Progenitor cell of endocrine pancreas (in vitro differentiated cells): ENCODE measurements around the gene ERCC5. TPM values are rescaled to one million over a fixed set of nuclear protein-coding genes. Genes with fewer than 3 reads are reported as not detected.

Experiments
- DNase-seq: peaks from one replicate; pipeline ENCODE4 v3.0.0; 2021; ENCODE audit warnings: low spot score; ENCODE audit not compliant: unreplicated experiment
- H3K27ac Mint-ChIP-seq: 2 replicates; pipeline ENCODE4 v1.8.0; 2021; ENCODE audit warnings: mild to moderate bottlenecking, moderate library complexity, mixed read lengths
- H3K27me3 Mint-ChIP-seq: 2 replicates; pipeline ENCODE4 v1.8.0; 2021; ENCODE audit warnings: mixed read lengths
- H3K36me3 Mint-ChIP-seq: 2 replicates; pipeline ENCODE4 v1.8.0; 2022; ENCODE audit warnings: mixed read lengths; ENCODE audit not compliant: insufficient read depth
- H3K4me1 Mint-ChIP-seq: 2 replicates; pipeline ENCODE4 v1.8.0; 2021; ENCODE audit warnings: low read depth, mixed read lengths
- H3K4me3 Mint-ChIP-seq: 2 replicates; pipeline ENCODE4 v1.8.0; 2021; ENCODE audit warnings: low read depth, mild to moderate bottlenecking, moderate library complexity, mixed read lengths
- H3K9me3 Mint-ChIP-seq: 2 replicates; pipeline ENCODE4 v1.8.0; 2021; ENCODE audit warnings: low read depth, mixed read lengths
- long read RNA-seq: library from polyadenylated mRNA; unstranded; transcript quantifications from one replicate; pipeline ENCODE4 v2.0.0, GENCODE V29; 2020
- total RNA-seq: library from RNA; stranded (reverse); gene quantifications from 2 replicates; pipeline ENCODE4 v1.2.1, GENCODE V29; 2021
- TF ChIP-seq, protein P1 (sequence below): fragments of 200-600 bp; sonication (generic); IDR thresholded peaks from one replicate; pipeline ENCODE4 v1.5.0; 2021; ENCODE audit warnings: antibody characterized with exemption, mild to moderate bottlenecking; ENCODE audit not compliant: unreplicated experiment

Gene ERCC5
- total RNA-seq = 48.1 and 49.6 TPM in 2 replicates
- long read RNA-seq, full-length matches to known transcripts = 91 of 165 reads
- long read RNA-seq, partial matches to known transcripts = 53 of 165 reads
- long read RNA-seq, other reads (novel, unspliced or antisense) = 21 of 165 reads

DNA sequence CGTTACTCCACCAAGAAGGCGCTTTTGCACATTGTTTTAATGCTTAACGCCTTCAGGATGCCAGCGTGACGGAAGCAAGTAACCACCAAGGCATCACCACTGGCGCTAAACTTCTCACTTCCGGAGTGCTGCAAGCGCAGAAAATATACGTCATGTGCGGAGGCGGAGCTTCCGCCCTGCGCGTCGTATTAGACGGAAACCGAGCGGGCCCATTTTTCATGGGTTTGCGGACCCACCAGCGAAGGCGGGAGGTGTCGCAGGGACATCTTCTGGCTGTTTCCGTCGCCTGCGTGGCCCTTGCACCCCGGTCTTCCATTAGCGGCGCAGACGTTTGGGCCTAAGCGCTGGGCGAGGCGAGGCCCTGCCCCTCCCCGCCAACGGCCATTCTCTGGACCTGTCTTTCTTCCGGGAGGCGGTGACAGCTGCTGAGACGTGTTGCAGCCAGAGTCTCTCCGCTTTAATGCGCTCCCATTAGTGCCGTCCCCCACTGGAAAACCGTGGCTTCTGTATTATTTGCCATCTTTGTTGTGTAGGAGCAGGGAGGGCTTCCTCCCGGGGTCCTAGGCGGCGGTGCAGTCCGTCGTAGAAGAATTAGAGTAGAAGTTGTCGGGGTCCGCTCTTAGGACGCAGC, at the start of gene ERCC5:
Gene ERCC5, plus strand, starts transcription at position 403 of the 631 bp plus-strand sequence. CDS start 235 bp downstream, outside the sequence.
- H3K4me1 Mint-ChIP-seq = peaks cover 12% of the 10 kb centered on the region
- TF ChIP-seq, protein P1, sequence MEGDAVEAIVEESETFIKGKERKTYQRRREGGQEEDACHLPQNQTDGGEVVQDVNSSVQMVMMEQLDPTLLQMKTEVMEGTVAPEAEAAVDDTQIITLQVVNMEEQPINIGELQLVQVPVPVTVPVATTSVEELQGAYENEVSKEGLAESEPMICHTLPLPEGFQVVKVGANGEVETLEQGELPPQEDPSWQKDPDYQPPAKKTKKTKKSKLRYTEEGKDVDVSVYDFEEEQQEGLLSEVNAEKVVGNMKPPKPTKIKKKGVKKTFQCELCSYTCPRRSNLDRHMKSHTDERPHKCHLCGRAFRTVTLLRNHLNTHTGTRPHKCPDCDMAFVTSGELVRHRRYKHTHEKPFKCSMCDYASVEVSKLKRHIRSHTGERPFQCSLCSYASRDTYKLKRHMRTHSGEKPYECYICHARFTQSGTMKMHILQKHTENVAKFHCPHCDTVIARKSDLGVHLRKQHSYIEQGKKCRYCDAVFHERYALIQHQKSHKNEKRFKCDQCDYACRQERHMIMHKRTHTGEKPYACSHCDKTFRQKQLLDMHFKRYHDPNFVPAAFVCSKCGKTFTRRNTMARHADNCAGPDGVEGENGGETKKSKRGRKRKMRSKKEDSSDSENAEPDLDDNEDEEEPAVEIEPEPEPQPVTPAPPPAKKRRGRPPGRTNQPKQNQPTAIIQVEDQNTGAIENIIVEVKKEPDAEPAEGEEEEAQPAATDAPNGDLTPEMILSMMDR = no peak

DNA sequence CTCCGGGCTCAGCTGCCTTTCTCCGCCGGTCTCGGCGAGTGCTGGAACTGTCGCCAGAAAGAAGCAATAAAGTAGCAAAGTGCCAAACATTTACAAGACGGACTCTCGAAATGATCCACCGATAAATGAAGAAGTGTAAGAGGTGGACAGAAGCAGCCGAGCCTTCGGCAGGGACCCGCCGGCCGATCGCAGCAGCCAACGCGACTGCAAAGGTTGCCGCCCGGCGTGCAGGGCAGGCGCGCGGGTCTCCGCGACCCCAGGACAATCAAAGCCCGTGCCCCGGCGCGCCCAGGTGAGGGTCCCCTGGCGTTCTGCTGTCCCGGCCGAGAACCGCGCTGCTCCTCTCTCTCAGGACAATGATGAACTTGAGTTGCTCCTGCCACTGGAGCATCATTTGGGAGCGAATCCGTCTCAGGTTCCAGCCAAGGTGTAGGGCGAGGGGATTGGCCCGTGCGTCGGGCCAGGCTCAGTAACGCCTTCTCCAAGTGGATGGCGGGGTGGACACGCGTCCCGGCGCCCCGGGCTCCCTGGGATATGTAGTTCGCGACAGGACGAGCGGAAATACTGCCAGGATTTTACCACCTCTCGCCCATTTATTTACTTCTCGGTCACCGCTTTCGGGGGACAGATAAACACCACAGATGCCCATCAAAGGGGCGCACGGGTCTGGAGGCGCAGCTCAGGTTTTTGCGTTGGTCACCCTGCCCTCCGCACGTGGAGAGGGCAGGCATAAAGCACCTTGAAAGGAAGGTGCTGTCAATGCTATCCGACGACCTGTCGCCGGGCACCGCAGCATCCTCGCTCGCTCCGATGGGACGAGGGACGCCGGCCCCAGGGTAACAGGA, 47.0 kb upstream of the ERCC5 start, which contains the start of the genes BIVM and POGLUT2:
Gene BIVM, plus strand, starts transcription at position 539 of the 845 bp plus-strand sequence. CDS start 8,149 bp downstream, outside the sequence.
Gene POGLUT2, minus strand, starts transcription at position 396 of the 845 bp plus-strand sequence. Its CDS starts 306 bp downstream, at position 90.
- peak within 1 kb of the TSS; percentile 88 for H3K27ac Mint-ChIP-seq
- peak; percentile 66 for DNase-seq
- H3K27me3 Mint-ChIP-seq = no peaks in the 10 kb centered on the region
- H3K36me3 Mint-ChIP-seq = peaks cover 2% of the 10 kb centered on the region
- H3K9me3 Mint-ChIP-seq = no peaks in the 10 kb centered on the region
- H3K4me3 Mint-ChIP-seq = peak within 1 kb of the TSS; percentile 86
- TF ChIP-seq, protein P1 = no peak
- H3K4me1 Mint-ChIP-seq = peaks cover 3% of the 10 kb centered on the region

More for the DNA sequence above, at the start of gene ERCC5:
- peak; percentile 84 for DNase-seq
- no peaks in the 10 kb centered on the region for H3K9me3 Mint-ChIP-seq
- H3K27ac Mint-ChIP-seq = peak within 1 kb of the TSS; percentile 97
- no peaks in the 10 kb centered on the region for H3K36me3 Mint-ChIP-seq
- no peaks in the 10 kb centered on the region for H3K27me3 Mint-ChIP-seq
- H3K4me3 Mint-ChIP-seq = peak within 1 kb of the TSS; percentile 94

DNA sequence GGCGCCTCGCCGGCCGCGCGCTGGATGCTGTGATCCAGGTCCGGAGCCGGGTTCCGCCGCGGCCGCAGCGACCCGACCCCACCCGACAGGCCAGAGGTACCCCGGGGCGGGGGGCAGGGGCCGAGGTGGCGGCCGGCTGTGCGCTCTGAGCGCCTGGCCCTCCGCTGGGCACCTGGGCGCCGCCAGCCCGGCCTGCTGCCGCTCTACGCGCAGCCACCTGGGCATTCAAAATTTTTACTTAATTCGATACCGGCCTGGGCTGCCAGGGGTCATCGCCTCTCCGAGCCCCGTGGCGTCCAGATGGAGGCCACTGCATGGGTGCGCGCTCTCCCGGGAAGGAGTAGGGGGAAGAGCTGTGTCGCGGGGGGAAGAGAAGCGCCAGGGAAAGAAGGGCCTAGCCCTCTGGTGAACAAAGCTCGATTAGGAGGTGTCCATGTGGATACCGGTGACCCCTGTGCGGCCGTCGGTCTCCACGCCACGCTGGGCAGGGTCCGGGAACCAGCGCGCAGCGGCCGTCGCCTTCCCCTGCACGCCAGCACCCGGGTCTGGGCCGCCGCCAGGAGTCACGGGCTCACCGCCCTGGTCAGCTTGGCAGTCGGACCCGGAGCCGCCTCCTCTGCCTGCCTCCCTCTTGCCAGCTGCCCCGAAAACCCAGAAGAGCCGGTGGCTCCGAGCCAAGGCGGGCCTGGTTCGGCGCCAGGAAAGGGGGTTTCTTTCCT, 46.2 kb upstream of the ERCC5 start:
- TF ChIP-seq, protein P1 = no peak

DNA sequence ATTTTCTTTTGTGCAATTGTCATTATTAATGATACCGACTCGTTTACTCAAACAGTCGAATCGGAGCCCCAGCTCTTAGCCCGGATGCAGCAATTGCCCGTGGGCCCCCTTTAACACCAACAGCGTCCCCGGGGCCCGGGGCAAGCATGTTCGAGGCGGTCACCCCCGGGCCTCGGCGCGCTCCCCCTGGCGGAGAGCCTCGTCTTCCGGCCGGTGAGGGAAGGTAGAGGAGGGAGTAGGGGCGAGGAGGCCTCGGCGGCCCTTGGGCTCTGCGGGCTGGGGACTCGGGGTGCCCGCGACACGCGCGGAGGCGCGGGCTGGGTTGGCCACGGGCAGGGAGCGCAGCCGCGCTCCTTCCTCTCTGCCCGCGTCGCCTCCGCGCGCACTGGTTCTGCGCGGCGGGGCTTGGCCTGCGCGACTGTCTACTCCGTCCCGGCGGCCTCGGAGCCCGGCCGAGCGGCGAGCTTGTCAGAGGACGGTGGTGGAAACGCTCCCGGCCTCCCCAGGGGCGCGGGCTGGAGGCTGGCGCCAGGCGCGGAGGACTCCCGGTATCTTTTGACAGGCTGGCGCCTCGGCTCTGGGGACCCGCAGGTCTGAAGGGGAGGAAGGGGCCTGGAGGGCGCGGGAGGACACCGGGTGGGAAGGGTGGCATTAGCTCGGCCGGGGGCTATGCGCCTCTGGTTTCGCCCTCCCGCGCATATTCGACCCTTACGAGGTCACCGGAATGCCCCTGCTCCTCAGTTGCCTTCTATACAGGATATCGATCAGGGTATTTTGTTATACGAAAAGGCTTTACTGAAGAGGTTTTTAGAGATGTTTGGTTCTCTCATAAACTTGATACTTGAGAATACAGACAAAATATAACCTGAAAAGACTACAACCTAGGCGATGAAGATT, 45.4 kb upstream of the ERCC5 start:
- TF ChIP-seq, protein P1 = peak; percentile 77
- Mint-ChIP-seq H3K4me1 (peaks cover 3% of the 10 kb centered on the region), H3K27me3 (no peaks in the 10 kb centered on the region), H3K36me3 (peaks cover 2% of the 10 kb centered on the region), H3K27ac (peak overlapping the region; percentile 67), H3K4me3 (peak overlapping the region; percentile 86), H3K9me3 (no peaks in the 10 kb centered on the region)
- peak; percentile 84 for DNase-seq

More for the DNA sequence above, 46.2 kb upstream of the ERCC5 start:
- DNase-seq = peak; percentile 26
- Mint-ChIP-seq H3K27ac (peak overlapping the region; percentile 24), H3K4me1 (peaks cover 3% of the 10 kb centered on the region), H3K9me3 (no peaks in the 10 kb centered on the region), H3K27me3 (no peaks in the 10 kb centered on the region), H3K4me3 (peak overlapping the region; percentile 86), H3K36me3 (peaks cover 2% of the 10 kb centered on the region)
